K562 (cell line): Measurements from ENCODE around the gene DDX51.

ENCODE experiments used
- CBX2 ChIP-seq: fragments of 200-600 bp; sonication (generic); IDR thresholded peaks from one replicate; pipeline ENCODE4 v1.6.1; 2012; ENCODE audit warnings: mild to moderate bottlenecking, low read length, inconsistent platforms; ENCODE audit not compliant: insufficient read depth, poor library complexity, severe bottlenecking
- JUNB ChIP-seq: fragments of 450-650 bp; formaldehyde crosslinking; conservative IDR thresholded peaks from 2 replicates; pipeline ENCODE4 v1.4.0; 2020; ENCODE audit warnings: mild to moderate bottlenecking
- ZNF232 ChIP-seq: sonication (generic); formaldehyde crosslinking; IDR thresholded peaks from 2 replicates; pipeline ENCODE4 v1.8.0; 2022; ENCODE audit warnings: mild to moderate bottlenecking, missing genetic modification reagents
- TF ChIP-seq, protein P1 (sequence below), 3 experiments: IDR thresholded peaks in 2 of 3; conservative IDR thresholded peaks in 1 of 3; 2 replicates each; pipeline ENCODE4 v1.5.1; 2011 to 2012; ENCODE audit warnings: low read length in 3 of 3, mild to moderate bottlenecking in 3 of 3, control low read depth in 2 of 3, improper control_type of control experiment in 1 of 3, inconsistent platforms in 1 of 3, low read depth in 1 of 3, mixed read lengths in 1 of 3, moderate library complexity in 1 of 3; ENCODE audit not compliant: insufficient read depth in 2 of 3

DNA sequence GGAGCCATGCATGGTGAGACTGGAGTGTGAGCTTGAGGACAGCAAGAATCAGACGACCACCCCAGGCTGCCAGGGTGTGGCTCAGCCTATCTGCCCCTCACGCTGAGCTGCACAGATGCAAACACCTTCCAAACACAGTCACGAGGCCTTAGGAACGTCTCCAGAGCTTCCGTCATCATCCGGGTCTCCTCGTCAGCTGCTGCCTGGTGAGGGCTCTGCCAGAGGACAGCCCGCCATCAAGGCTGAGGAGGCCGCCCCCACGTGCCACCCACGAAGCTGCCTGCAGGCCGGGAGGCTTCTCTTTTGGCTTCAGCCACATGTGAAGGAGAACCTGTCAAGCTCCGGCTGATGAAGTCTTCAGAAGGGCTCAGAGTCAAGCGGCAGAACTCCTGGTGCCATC lies 13.4 kb downstream of the DDX51 start:
- TF ChIP-seq JUNB (CRISPR knock-in tag) (no peak), ZNF232 (CRISPR knock-in tag) (no peak), CBX2 (no peak)
- TF ChIP-seq, protein P1, sequence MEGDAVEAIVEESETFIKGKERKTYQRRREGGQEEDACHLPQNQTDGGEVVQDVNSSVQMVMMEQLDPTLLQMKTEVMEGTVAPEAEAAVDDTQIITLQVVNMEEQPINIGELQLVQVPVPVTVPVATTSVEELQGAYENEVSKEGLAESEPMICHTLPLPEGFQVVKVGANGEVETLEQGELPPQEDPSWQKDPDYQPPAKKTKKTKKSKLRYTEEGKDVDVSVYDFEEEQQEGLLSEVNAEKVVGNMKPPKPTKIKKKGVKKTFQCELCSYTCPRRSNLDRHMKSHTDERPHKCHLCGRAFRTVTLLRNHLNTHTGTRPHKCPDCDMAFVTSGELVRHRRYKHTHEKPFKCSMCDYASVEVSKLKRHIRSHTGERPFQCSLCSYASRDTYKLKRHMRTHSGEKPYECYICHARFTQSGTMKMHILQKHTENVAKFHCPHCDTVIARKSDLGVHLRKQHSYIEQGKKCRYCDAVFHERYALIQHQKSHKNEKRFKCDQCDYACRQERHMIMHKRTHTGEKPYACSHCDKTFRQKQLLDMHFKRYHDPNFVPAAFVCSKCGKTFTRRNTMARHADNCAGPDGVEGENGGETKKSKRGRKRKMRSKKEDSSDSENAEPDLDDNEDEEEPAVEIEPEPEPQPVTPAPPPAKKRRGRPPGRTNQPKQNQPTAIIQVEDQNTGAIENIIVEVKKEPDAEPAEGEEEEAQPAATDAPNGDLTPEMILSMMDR (IDR thresholded peaks at IDR 0.05 in 2 of 3, conservative IDR thresholded peaks at IDR 0.05 in 1 of 3; ENCODE audit: insufficient read depth in 2 of 3, low read depth in 1 of 3, low read length in 3 of 3): no peak
